Suppressor macrophage treated with lipopolysaccharide for 1 hour (primary cell): ENCODE measurements around the gene TMEM150C.

Experiments used
- DNase-seq, 3 donors: peaks; one replicate each; pipeline ENCODE4 v3.0.0-alpha.2; 2020 to 2022

TMEM150C gene

DNA sequence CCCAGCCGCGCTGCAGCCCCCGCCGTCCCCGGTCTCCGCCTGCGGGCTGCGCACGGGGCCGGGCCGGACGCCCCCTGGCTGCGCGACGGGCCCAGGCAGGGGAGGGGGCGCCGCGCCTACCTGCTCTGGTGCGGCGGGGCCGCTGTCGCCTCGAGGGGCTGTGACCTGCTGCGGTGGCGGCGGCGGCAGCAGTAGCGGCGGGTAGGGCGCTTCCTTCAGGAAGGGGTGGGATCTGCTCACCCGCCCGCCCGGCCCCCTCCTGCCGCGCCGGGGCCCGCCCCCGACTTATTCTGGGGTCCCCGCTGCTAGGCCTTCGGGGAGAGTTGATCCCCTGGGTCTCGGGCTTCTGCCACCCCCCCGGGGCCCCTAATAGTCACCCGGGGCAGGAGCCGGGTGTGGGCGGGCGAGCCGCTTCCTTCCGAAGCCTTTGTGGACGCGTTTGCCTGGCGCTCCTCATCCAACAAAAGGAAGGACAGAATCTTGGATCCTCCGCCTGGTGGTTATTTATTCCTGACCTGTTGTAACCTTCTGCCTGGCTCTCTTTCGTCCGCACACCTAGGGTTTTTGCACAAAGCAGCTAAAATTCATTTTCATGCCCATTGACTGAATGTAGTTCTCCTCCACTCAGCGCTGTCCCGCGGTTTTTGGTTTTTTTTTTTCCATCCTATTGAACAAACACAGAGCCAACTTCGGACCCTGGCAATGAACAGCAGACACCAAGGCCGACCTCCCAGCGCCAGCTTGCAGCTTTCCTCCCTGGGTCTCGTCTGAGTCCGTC is at the start of gene TMEM150C:
Gene TMEM150C, minus strand, starts transcription at position 203 of the 778 bp plus-strand sequence. CDS start 57,331 bp downstream, outside the sequence.
- DNase-seq, result peak; percentile 25 to 58 (median 28)

DNA sequence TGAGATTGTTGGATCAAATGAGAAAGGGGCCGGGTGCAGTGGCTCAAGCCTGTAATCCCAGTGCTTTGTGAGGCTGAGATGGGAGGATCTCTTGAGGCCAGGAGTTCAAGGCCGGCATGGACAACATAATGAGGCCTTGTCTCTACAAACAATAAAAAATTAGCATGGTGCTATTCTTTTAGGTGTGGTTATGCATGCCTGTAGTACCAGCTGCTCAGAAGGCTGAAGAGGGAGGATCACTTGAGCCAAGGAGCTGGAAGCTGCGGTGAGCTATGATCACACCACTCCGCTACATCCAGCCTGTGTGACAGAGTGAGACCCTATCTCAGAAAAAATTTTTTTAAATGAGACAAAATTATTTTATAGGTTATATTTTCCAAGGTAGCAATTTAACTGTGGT is 49.7 kb upstream of the TMEM150C start:
- no peak for DNase-seq

GRCh38 chr4:82610041-82610440 is 48.3 kb upstream of the TMEM150C start:
- DNase-seq, result peak in 2 of 3 donors; percentile 13 to 21

- no peak for DNase-seq
These were observed 44.8 kb upstream of the TMEM150C start for GRCh38 chr4:82606622-82607021.

DNA sequence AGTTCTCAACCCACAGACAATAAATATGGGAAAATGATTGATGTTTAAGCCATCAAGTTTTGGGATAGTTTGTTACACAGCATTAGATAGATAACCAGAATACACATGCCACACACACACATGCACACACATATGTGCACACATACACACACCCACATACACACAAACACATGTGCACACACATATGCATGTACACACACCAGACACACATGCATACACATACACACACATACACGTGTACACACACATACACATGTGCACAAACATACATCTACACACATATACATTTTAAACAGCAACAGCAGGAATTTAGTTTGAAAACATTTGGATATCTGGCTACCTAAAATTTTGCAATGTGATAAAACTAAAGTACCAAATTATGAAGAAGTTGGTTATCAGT is 42.7 kb upstream of the TMEM150C start:
- DNase-seq, result no peak

- peak in 2 of 3 donors; percentile 12 to 15 for DNase-seq
These were observed 39.6 kb upstream of the TMEM150C start for GRCh38 chr4:82601242-82602015.

- DNase-seq, result no peak
These were observed 37.5 kb upstream of the TMEM150C start for GRCh38 chr4:82599336-82599735.

DNA sequence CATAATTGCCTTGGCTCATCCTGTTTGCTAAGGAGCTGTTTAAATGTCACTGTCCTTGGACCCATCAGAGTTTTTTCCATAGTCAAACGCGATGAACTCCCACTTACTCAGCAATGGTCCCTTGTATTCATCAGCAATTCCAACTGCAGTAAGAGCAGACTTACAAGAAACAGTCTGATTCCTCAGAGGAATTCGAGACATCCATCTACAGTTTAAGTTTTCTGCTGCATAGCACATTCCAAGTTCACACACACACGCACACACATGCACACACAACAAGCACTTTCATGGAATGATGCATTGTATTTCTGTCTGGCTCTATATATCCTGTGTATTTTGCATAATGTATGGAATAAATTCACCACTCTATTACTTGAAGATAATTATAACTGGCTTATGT is 32.7 kb upstream of the TMEM150C start:
- DNase-seq, result no peak

DNA sequence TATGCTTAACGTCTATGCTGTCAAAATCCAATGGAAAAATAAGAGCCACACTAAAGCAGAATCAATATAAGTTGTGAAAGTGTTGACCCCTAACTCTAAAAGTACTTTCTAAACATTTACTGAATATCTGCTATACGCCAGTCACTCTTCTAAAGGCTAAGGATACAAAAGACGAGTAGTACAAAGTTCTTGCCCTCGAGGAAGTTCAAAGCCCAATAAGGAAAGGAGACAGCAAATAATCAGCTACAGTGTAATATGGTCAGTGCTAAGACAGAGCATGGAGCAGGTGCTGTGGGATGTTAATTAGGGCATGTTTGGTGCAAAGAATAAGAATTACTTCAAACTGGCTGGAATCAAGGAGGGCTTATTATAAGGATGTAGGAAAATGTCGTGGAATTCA is 31.6 kb upstream of the TMEM150C start:
- no peak for DNase-seq

DNA sequence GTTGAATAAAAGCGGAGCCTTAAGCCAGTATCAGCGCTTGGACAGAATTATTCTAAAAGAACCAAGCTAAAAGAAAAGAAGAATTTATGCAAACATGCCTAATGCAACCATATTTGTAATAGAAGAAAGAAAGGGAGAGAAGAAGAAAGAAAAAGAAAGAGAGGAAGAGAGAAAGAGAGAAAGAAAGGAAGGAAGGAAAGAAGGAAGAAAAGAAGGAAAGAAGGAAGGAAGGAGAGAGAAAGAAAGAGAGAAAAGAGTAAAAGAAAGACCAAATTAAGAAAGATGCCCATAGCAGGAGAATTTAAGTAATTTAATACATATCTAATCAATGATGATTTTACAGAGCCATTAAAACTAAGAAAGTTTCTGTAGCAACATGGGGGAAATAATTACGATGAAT is 30.9 kb upstream of the TMEM150C start:
- no peak for DNase-seq

DNA sequence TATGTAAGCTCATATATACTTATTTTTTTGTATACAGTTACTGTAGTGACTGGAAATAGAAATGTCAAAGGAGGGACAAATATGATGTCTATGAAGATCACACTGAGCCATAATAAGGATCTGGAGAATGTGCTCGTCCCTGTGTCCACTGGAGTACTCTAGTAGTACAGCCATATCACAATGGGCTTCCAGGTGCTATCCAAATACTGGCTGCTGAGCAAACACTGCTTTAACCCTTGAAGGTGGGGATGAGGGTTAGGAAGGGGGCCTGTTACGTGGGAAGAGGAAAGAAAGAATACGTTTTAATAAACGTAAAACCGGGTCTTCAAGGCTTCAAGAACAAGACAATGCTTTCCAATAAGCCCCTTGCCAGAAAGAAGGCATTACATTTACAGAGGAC is 29.8 kb upstream of the TMEM150C start:
- DNase-seq, result no peak

GRCh38 chr4:82589756-82590155 is 28.0 kb upstream of the TMEM150C start:
- no peak for DNase-seq

- DNase-seq, result no peak
These were observed 27.0 kb upstream of the TMEM150C start for GRCh38 chr4:82588771-82589270.

DNA sequence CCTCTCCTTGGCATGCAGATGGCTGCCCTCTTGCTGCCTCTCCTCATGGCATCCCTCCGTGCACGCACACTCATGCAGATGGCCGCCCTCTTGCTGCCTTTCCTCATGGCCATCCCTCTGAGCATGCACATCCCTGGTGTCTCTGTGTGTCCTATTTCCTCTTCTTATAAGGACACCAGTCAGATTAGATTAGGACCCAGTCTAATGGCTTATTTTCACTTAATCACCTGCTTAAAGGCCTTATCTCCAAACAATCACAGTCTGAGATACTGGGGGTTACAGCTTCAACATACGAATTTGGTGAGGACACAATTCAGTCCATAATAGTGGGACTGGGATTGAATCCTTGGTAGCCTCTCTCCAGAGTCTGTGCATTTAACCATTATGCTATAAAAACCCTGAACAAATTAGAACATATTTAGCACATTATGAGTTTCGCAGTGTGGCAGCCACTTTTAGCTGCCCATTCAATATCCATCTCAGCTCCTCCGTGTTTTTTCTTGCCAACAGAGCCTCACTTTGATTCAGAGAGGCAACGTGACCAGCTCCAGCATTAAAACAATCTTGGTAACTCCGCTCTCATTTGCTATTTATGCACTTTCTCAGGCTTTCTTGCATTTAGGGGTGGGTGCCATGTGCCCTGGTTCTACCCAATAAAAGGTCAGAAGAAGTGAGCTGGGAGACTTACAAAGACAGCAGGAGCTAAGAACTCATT is 26.2 kb upstream of the TMEM150C start:
- no peak for DNase-seq

GRCh38 chr4:82585690-82586435 is 24.1 kb upstream of the TMEM150C start:
- DNase-seq, result no peak

- DNase-seq, result no peak
These were observed 23.1 kb upstream of the TMEM150C start for GRCh38 chr4:82584931-82585330.

DNA sequence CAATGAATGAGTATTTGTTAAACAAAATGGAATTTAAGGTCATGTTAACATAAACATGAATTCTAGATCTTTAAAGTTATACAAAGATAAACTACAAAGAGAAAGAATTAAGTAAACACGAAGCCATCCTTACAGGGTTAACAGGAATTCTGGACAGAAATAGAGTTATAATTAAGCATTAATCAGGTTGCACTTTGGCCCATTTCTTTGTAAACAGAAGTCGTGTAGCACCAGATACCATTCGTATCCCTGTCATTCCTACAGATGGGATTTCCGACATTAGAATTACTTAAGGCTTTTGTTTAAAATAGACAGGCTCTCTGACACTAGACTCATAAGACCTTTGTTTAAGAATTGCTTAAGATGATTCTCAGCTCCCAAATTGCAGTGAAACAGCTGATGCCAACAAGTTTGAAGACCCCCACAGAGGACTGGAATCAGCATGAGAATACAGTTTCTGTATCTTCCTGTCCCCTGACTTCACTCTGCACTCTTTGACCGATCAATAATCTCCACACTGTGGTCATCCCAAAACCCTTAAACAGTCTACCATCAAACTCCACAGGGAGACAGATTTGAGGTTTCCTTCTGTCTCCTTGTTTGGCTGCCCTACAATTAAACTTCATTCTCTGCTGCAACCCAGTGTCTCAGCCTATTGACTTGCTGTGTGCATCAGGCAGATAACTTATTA is 22.3 kb upstream of the TMEM150C start:
- DNase-seq, result no peak

DNA sequence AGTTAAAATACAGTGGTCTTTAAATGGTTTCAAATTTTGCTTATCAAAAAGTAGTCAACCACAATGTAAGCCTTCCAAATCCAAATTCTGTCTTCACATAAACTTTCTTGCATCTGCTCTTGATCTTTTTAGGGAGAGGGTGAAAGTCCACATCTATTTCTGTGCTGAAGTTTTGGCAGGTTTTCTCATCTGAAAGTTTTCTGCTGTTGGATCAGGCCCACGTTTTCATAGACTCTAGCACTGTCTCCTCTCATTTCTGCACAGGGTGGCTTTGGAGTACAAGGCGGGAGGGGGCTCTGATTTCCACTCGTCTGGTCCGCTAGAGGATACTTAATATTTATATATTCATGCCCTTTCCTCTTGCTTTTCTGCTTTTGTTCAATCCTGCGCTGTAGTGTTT is 18.1 kb upstream of the TMEM150C start:
- DNase-seq, result no peak

DNA sequence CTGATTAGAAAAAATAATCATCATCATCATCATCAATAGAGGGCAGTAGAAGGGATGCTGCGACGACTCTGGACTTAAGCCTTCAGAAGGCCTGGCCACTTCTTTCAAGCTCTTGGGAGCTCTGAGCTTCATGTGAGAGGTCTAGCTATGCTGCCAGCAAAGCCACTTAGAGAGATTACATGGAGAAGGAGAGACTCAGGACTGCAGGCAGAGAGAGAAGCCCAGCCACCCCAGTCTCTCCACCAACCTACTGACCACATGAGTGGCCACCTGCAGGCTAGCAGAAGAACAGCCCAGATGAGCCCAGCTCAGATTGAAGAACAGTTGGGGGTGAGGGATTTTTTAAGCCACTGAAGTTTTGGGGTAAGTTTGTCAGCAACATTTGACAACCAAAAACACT is 17.1 kb upstream of the TMEM150C start:
- no peak for DNase-seq

- no peak for DNase-seq
These were observed 15.7 kb upstream of the TMEM150C start for GRCh38 chr4:82577451-82577850.

DNA sequence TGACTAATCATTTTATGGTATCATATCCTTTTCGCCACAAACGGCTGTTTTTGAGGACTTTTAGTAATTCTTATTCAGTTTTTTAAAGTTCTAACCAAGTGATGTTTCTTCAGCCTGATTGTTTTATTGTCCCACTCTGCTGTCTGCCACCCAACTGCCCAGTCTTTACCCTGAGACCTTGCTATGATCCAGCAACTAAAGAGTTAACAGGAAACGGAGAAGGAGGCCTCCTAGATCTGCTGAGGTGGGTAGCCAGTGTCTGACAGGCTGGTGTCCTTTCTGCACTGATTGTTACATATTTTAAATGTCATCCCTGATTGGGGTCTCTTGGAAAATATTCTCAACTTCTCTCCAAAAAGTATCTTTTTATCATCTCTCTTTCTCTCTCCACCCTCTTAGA is 7.9 kb upstream of the TMEM150C start:
- no peak for DNase-seq

- DNase-seq, result no peak
These were observed 7.3 kb upstream of the TMEM150C start for GRCh38 chr4:82569076-82569475.
